ENCODE results near the gene SYNPO.

SYNPO gene

GRCh38 chr5:150598821-150599273 lies 41.6 kb upstream of the SYNPO start:
- no peak overlapping the region for H3K4me2 ChIP-seq
- no peaks in the 10 kb centered on the region for H3K4me1 ChIP-seq (ENCODE audit: low read depth, poor library complexity, severe bottlenecking)
- H2AFZ ChIP-seq (ENCODE audit: low read depth), result no peak overlapping the region
- no peaks in the 10 kb centered on the region for H4K20me1 ChIP-seq (ENCODE audit: insufficient read depth)
- no peak overlapping the region for H3K27ac ChIP-seq
- H3K36me3 ChIP-seq (ENCODE audit: insufficient read depth), result no peaks in the 10 kb centered on the region
- TF ChIP-seq CTCF (conservative IDR thresholded peaks at IDR 0.05; ENCODE audit: low read depth, low read length), result no peak
- no peaks in the 10 kb centered on the region for H3K27me3 ChIP-seq (ENCODE audit: insufficient read depth, low read depth)
- no peaks in the 10 kb centered on the region for H3K79me2 ChIP-seq (ENCODE audit: insufficient read depth, low read depth)
- no peak overlapping the region for H3K4me3 ChIP-seq (IDR thresholded peaks at IDR 0.05; ENCODE audit: insufficient read depth, low read depth, low read length)
- no peak overlapping the region for H3K9ac ChIP-seq

GRCh38 chr5:150599281-150599680 lies 41.2 kb upstream of the SYNPO start:
- no peak overlapping the region for H3K4me3 ChIP-seq (IDR thresholded peaks at IDR 0.05; ENCODE audit: insufficient read depth, low read depth, low read length)
- H3K36me3 ChIP-seq (ENCODE audit: insufficient read depth), result no peaks in the 10 kb centered on the region
- no peak overlapping the region for H2AFZ ChIP-seq (ENCODE audit: low read depth)
- TF ChIP-seq CTCF (conservative IDR thresholded peaks at IDR 0.05; ENCODE audit: low read depth, low read length), result no peak
- no peak overlapping the region for H3K4me2 ChIP-seq
- no peak overlapping the region for H3K9ac ChIP-seq
- no peak overlapping the region for H3K27ac ChIP-seq
- no peaks in the 10 kb centered on the region for H3K4me1 ChIP-seq (ENCODE audit: low read depth, poor library complexity, severe bottlenecking)
- H3K79me2 ChIP-seq (ENCODE audit: insufficient read depth, low read depth), result no peaks in the 10 kb centered on the region
- no peaks in the 10 kb centered on the region for H4K20me1 ChIP-seq (ENCODE audit: insufficient read depth)
- H3K27me3 ChIP-seq (ENCODE audit: insufficient read depth, low read depth), result no peaks in the 10 kb centered on the region

GRCh38 chr5:150599917-150600511 lies 40.4 kb upstream of the SYNPO start:
- no peak overlapping the region for H3K4me2 ChIP-seq

GRCh38 chr5:150600616-150601490 lies 39.6 kb upstream of the SYNPO start:
- no peaks in the 10 kb centered on the region for H3K4me1 ChIP-seq (ENCODE audit: low read depth, poor library complexity, severe bottlenecking)
- H3K4me3 ChIP-seq (IDR thresholded peaks at IDR 0.05; ENCODE audit: insufficient read depth, low read depth, low read length), result no peak overlapping the region
- H3K36me3 ChIP-seq (ENCODE audit: insufficient read depth), result no peaks in the 10 kb centered on the region
- H3K79me2 ChIP-seq (ENCODE audit: insufficient read depth, low read depth), result no peaks in the 10 kb centered on the region
- no peak for TF ChIP-seq CTCF (conservative IDR thresholded peaks at IDR 0.05; ENCODE audit: low read depth, low read length)
- no peak overlapping the region for H3K9ac ChIP-seq
- H4K20me1 ChIP-seq (ENCODE audit: insufficient read depth), result no peaks in the 10 kb centered on the region
- no peak overlapping the region for H3K27ac ChIP-seq
- H3K27me3 ChIP-seq (ENCODE audit: insufficient read depth, low read depth), result no peaks in the 10 kb centered on the region
- H2AFZ ChIP-seq (ENCODE audit: low read depth), result no peak overlapping the region
- H3K4me2 ChIP-seq, result no peak overlapping the region

More at GRCh38 chr5:150599917-150600511, 40.4 kb upstream of the SYNPO start:
- no peaks in the 10 kb centered on the region for H3K27me3 ChIP-seq (ENCODE audit: insufficient read depth, low read depth)
- no peaks in the 10 kb centered on the region for H4K20me1 ChIP-seq (ENCODE audit: insufficient read depth)
- H3K27ac ChIP-seq, result no peak overlapping the region
- no peak overlapping the region for H2AFZ ChIP-seq (ENCODE audit: low read depth)
- no peaks in the 10 kb centered on the region for H3K36me3 ChIP-seq (ENCODE audit: insufficient read depth)
- H3K9ac ChIP-seq, result no peak overlapping the region
- no peaks in the 10 kb centered on the region for H3K4me1 ChIP-seq (ENCODE audit: low read depth, poor library complexity, severe bottlenecking)
- no peak for TF ChIP-seq CTCF (conservative IDR thresholded peaks at IDR 0.05; ENCODE audit: low read depth, low read length)
- H3K79me2 ChIP-seq (ENCODE audit: insufficient read depth, low read depth), result no peaks in the 10 kb centered on the region
- no peak overlapping the region for H3K4me3 ChIP-seq (IDR thresholded peaks at IDR 0.05; ENCODE audit: insufficient read depth, low read depth, low read length)

Measured in KMS-11 (cell line).